LHCN-M2 (cell line): ENCODE measurements around the gene SUFU. TPM values are rescaled to one million over a fixed set of nuclear protein-coding genes. Genes with fewer than 3 reads are reported as not detected.

ENCODE experiments used
- DNase-seq: peaks from one replicate; pipeline ENCODE4 v3.0.0-alpha.2; 2012; ENCODE audit warnings: low read depth
- total RNA-seq: library from RNA; depleted of rRNA; stranded (reverse); fragments of >200 nt; gene quantifications from 2 replicates; pipeline ENCODE4 v1.2.3, GENCODE V29; 2014

The SUFU gene
- total RNA-seq, 1 experiment from 2014 or later = 4.0 TPM

GRCh38 chr10:102595897-102596296, 92.1 kb downstream of the SUFU start:
- DNase-seq = no peak

- peak; percentile 64 for DNase-seq
Observed at GRCh38 chr10:102596506-102596971, 92.8 kb downstream of the SUFU start.

- DNase-seq = no peak
Observed at GRCh38 chr10:102597131-102597991, 93.6 kb downstream of the SUFU start.

- no peak for DNase-seq
Observed at GRCh38 chr10:102598243-102598642, 94.5 kb downstream of the SUFU start.

GRCh38 chr10:102599565-102600327, 96.0 kb downstream of the SUFU start:
- no peak for DNase-seq

- DNase-seq = no peak
Observed at GRCh38 chr10:102600816-102601215, 97.0 kb downstream of the SUFU start.

GRCh38 chr10:102601639-102602038, 97.9 kb downstream of the SUFU start:
- no peak for DNase-seq

GRCh38 chr10:102602272-102603045, 98.7 kb downstream of the SUFU start:
- DNase-seq = no peak

GRCh38 chr10:102603946-102604345, 100.2 kb downstream of the SUFU start:
- no peak for DNase-seq

- peak; percentile 72 for DNase-seq
Observed at GRCh38 chr10:102604439-102604841, 100.7 kb downstream of the SUFU start.

- peak; percentile 28 for DNase-seq
Observed at GRCh38 chr10:102605712-102606111, 101.9 kb downstream of the SUFU start.

GRCh38 chr10:102608487-102608886, 104.7 kb downstream of the SUFU start:
- no peak for DNase-seq

GRCh38 chr10:102610441-102610887, 106.7 kb downstream of the SUFU start:
- DNase-seq = no peak

- DNase-seq = peak; percentile 26
Observed at GRCh38 chr10:102611514-102612087, 107.8 kb downstream of the SUFU start.

GRCh38 chr10:102612964-102613275, 109.1 kb downstream of the SUFU start:
- no peak for DNase-seq

GRCh38 chr10:102613286-102613685, 109.5 kb downstream of the SUFU start:
- DNase-seq = no peak

- peak; percentile 22 for DNase-seq
Observed at GRCh38 chr10:102613785-102614184, 110.0 kb downstream of the SUFU start.

GRCh38 chr10:102614888-102615287, 111.1 kb downstream of the SUFU start:
- DNase-seq = no peak

- DNase-seq = no peak
Observed at GRCh38 chr10:102615361-102615760, 111.6 kb downstream of the SUFU start.

- DNase-seq = peak; percentile 38
Observed at GRCh38 chr10:102616066-102616770, 112.4 kb downstream of the SUFU start.

GRCh38 chr10:102617041-102617440, 113.3 kb downstream of the SUFU start:
- DNase-seq = no peak
